HG02571 (cell line): ENCODE measurements around the gene TCOF1.
A peak's percentile ranks its signal among the peaks of the same experiment; 100 is the strongest.

ENCODE experiments used
- ATAC-seq: cut with Tn5 transposase; IDR thresholded peaks from one replicate; pipeline ENCODE4 v1.9.1; 2021; ENCODE audit warnings: mild to moderate bottlenecking, moderate library complexity; ENCODE audit not compliant: unreplicated experiment

Gene TCOF1

GRCh38 chr5:150386024-150386855 is 28.7 kb downstream of the TCOF1 start:
- no peak for ATAC-seq

GRCh38 chr5:150389531-150390266 is 32.2 kb downstream of the TCOF1 start:
- no peak for ATAC-seq

- ATAC-seq = no peak
Measured at GRCh38 chr5:150391064-150391834, 33.8 kb downstream of the TCOF1 start.

- no peak for ATAC-seq
Measured at GRCh38 chr5:150391986-150392385, 34.5 kb downstream of the TCOF1 start.

- ATAC-seq = no peak
Measured at GRCh38 chr5:150392680-150393079, 35.2 kb downstream of the TCOF1 start.

GRCh38 chr5:150393096-150393645 is 35.7 kb downstream of the TCOF1 start:
- no peak for ATAC-seq

- ATAC-seq = peak; percentile 57
Measured at GRCh38 chr5:150394131-150394530, 36.6 kb downstream of the TCOF1 start.

- ATAC-seq = no peak
Measured at GRCh38 chr5:150394912-150395687, 37.6 kb downstream of the TCOF1 start.

GRCh38 chr5:150395688-150395975 is 38.1 kb downstream of the TCOF1 start:
- ATAC-seq = no peak

GRCh38 chr5:150396267-150396666 is 38.8 kb downstream of the TCOF1 start:
- ATAC-seq = no peak

- ATAC-seq = no peak
Measured at GRCh38 chr5:150397146-150397781, 39.8 kb downstream of the TCOF1 start.

GRCh38 chr5:150397782-150398721 is 40.6 kb downstream of the TCOF1 start:
- ATAC-seq = no peak

GRCh38 chr5:150398722-150399523 is 41.4 kb downstream of the TCOF1 start:
- peak; percentile 45 for ATAC-seq

- ATAC-seq = no peak
Measured at GRCh38 chr5:150399524-150400211, 42.2 kb downstream of the TCOF1 start.

- no peak for ATAC-seq
Measured at GRCh38 chr5:150400316-150401075, 43.0 kb downstream of the TCOF1 start.

GRCh38 chr5:150401076-150401375 is 43.5 kb downstream of the TCOF1 start:
- ATAC-seq = no peak
